LHCN-M2 (cell line): ENCODE measurements around the gene KRT16. TPM values are rescaled to one million over a fixed set of nuclear protein-coding genes. Genes with fewer than 3 reads are reported as not detected.
A peak's percentile ranks its signal among the peaks of the same experiment; 100 is the strongest.
"Not testable (repeated sequence)": the region's sequence is repeated elsewhere in the genome, so short reads cannot be mapped to it uniquely, and the experiment has no call there.

Experiments
- DNase-seq: peaks from one replicate; pipeline ENCODE4 v3.0.0-alpha.2; 2012; ENCODE audit warnings: low read depth
- total RNA-seq: library from RNA; depleted of rRNA; stranded (reverse); fragments of >200 nt; gene quantifications from 2 replicates; pipeline ENCODE4 v1.2.3, GENCODE V29; 2014

KRT16 gene
- total RNA-seq, 1 experiment from 2014 or later: not detected

DNA sequence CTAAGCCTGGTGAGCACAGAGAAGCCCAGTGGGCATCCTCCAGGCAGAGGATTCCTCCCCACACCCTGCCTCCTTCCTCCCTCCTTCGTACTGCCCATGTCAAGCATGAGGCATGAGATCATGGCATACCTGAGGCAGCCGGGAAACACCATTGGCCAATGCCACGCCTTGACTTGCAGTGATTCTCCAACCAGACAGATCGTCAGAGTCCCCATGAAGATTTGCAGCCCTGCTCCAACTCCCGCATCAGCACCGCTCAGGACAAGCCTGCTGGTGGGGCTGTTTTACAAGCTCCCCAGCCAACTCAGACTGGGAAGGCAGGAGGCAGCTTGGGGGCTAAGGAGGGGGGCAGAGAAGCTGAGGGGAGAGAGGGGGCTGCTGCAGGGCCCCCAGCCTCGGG lies 2.9 kb upstream of the KRT16 start:
- DNase-seq: no peak

DNA sequence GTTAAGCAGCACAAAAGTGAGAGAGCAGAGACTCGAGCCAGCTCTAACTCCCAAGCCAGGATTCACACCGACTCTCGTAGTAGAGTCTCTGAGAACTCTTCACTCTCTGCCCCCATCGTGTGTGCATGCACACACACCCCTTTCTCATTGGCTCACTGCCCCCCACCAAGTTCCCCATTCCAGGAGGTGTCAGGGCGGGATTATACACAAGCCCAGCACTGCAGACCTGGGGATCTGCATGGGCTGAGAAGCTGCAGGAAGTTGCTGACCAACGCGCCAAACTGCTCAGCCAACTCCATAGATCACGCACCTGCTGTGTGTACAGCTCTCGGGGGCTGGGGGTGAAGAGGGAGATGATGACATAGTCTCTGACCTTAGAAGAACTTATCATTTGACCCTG lies 2.2 kb upstream of the KRT16 start:
- not testable (repeated sequence) for DNase-seq

DNA sequence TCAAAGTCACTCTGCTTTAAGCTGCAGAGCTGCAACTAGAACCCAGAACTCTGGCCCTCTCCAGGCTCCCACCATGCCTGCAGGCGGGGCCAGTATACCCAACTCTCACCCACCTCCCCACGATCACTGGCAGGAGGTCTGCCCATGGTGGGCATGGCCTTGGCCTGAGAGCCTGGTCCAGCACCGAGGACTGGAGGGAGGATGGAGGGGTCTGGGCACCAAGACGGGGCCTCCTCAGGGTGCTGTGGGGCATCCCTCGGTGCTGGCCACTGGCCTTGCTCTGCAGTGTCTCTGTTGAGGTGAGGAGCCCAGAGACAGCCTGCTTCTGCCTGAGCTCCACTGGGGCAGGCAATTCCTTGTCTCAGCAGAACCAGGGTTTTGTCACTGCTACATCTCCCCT lies 1.5 kb upstream of the KRT16 start:
- DNase-seq: no peak

DNA sequence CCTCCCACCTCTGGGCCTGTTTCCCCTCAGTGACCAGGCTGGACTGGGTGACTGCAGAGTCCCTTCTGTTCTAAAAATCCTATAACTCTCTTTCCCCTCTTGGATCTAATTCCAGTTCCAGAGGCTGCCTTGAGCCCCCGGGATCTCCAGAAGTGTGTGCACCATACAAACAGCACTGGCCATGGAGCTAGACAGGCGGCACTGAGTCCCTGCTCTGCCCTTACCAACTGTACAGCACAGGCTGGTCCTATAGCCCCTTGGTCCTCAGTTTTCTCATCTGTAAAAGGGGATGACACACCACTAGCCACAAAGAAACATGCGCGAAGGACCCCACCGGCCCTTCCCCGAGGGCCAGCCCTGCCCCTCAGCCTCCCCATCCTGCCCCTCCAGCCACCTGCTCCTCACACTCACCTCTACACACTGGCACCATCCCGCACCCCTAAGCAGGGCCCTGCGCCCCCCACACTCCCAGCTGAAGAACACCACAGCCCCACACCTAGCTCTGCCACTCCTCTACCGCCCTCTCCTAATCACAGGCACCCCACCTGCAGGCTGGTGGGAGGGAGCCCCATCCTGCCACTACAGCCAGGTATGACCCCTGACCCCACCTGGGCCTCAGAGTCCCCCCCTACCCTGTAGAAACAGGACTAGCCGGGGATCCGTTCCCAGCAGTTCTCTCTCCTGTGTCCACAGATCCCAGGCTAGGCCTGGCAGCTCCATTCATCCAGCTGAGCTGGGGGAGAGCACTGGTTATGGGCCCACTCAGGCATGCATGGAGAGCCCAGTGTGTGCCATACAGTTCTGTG lies 913 bp upstream of the KRT16 start:
- DNase-seq: no peak

DNA sequence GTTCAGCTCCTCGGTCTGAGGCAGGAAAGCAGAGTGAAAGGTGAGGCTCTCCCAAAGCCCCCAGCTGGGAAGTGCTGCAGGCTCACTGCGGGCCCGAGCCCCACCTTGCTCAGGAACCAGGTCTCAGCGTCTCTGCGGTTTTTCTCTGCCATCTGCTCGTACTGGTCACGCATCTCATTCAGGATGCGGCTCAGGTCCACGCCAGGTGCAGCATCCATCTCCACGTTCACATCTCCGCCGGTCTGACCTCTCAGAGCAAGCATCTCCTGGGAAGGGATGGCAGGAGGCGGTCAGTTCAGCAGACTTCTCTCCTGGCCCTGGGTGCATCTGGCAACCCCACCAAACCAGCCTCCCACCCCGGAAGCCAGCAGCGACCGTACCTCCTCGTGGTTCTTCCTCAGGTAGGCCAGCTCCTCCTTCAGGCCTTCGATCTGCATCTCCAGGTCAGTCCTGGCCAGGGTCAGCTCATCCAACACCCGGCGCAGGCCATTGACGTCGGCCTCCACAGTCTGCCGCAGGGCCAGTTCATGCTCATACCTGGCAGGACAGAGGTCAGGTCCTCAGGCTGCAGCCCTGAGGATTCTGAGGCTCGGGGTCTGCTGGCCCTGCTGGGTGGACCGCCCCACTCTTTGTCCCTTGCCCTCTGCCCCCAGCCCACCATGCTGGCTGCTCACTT lies 1.5 kb downstream of the KRT16 start:
- no peak for DNase-seq

DNA sequence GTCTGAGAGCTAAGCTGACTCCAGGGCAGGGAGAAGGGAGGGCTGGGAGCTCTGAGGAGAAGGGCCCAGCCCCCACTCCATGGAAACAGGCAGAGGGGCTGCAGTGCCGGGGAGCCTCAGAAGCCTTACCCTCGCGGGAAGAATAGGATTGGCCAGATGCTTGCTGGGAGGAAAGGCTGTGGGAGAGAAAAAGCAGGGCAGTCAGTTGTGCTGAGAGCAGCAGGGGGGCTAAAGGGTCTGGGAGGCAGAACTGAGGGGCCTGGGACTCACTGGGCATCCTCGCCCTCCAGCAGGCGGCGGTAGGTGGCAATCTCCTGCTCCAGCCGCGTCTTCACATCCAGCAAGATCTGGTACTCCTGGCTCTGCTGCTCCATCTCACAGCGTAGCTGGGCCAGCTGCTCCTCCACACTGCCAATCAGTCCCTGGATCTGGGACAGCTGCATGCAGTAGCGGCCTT lies 2.5 kb downstream of the KRT16 start:
- peak; percentile 19 for DNase-seq

DNA sequence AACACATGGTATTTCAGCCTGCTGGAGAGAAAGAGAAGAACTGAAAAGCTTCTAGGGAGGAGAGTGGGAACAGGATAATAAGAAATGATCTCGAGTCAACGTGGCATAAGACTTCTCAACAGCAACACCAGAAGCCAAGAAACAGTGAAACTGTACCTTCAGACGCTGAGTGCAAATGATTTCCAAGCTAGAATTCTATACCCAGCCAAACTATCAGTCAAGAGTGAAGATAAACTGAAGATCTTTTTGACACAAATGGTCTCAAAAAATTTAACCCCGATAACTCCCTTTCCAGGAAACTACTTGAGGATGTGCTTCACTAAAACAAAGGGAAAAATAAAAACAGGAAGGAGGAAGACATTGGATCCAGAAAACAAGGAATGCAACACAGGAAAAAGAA lies 5.6 kb downstream of the KRT16 start:
- not testable (repeated sequence) for DNase-seq

DNA sequence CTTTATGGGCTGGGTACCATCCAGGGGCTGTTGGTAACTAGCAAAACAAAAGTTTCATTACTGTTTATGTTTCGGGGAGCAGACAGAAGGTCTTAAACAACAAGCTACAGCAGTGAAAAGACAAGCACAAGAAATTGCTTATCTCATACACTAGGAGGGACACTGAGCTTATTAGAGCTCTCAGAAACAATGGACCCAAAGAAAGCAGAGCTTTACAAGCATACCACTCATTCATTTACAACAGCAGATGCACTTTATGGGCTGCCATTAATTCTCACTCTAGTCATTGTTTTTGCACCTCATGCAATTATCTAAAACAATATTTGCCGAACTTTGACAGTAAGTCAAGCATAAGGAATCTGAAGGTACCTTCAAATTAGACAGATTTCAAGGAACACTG lies 10.0 kb downstream of the KRT16 start:
- DNase-seq: no peak

DNA sequence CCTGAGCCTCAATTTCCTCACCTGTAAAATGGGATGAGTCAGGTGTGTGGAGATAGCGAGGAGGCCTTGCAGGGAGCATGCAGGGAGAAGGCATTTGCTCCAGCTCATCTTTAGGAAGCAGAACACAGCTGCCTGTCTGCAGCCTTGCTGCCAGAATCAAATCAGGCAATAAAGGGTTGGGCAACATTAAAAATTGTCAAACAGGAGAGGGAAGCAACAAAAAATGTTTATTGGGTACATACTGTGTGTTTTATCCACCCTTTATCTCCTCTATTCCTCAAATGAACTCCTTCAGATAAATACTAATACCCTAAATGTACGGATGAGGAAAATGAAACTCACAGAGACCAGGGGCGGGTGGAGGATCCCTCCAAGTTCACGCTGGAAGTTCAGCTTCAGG lies 12.2 kb downstream of the KRT16 start:
- no peak for DNase-seq

DNA sequence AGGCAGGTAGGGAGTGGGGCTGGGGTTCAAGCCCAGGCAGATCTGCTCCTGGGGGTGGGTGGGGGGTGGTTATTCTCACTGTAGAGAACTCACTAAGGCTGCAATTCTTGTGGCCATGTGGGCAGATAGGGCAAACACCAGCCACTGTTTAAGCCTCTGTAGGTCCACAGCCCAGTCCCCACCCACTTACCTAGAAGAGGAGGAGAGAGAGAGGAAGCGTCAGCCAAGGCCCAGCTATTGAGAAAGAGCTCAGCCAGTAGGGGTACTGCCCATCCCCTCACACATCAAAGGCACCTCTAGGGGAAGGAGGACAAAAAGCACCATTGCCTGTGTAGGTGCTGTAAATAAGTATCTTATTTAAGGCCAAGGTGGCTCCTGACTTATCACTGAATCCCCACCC lies 12.9 kb downstream of the KRT16 start:
- no peak for DNase-seq

DNA sequence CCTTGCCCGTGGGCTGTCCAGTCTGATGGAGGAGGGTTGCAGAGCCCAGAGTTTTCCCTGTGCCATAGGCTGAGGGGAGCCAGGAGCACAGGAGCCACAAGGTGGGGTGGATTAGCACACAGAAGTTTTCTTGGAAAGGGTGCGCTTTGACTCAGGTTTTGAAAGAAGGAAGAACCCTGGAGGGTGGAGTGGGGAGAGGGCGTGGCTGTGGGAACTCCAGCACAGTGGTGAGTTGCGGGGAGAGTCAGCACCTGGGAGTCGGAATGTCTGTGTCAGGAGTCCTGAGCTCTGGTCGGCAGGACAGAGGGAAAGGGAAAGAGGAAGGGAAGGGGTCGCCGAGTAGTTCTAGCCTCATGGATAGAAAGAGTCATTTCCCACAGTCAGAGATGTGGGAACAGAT lies 17.0 kb downstream of the KRT16 start:
- DNase-seq: no peak

DNA sequence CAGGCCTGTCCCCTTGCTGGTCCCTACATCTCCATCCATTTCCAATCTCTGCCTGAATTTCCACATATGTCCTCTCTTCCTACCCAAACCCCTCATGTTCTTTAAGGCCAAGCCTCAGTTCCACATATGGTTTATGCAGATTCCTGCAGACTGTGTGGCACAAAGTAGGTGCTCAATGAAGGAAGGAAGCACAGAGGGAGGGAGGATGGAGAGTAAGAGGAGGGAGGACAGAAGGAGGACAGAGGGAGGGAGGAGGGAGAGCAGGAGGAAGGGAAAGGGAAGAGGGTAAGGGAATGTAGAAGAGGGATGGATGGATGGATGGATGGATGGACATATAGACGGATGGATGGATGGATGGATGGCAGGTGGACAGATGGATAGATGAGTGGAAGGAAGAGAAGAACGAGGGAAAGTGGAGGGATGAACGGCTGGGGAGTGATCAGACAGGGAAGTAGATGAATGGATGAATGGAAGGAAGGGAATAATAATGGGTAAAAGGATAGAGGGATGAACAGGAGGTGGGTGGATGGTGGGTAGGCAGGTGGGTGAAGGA lies 18.1 kb downstream of the KRT16 start:
- no peak for DNase-seq

DNA sequence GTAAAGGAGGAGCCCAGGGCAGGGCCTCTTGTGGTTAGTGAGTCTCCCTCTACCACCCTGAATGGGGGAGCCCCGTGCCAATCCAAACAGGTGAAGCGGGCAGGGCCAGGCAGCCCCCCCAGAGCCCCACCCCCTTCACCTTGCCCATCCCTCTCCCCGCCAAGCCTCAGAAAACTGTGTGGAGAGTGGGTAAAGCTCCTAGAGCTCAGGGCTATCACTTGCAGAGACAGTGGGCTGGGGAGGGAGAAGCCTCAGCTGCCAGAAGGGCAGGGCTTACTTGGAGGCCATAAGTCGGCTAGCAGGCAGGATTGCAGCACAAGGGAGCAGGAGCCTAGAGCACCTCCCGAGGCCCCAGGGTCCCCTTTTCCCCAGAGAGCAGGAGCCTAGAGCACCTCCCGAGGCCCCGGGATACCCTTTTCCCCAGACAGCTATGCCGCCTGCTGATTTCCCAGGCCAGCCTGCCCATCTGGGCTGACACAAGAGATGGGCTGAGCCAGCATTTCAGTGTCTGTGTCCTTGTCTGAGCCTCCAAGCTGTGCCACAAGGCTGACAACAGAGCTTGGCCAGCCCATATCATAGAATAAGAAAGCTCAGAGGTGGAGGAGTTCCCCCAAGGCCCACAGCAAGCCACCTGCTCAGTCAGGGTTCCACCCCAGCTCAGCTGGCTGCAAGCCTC lies 19.1 kb downstream of the KRT16 start:
- no peak for DNase-seq

DNA sequence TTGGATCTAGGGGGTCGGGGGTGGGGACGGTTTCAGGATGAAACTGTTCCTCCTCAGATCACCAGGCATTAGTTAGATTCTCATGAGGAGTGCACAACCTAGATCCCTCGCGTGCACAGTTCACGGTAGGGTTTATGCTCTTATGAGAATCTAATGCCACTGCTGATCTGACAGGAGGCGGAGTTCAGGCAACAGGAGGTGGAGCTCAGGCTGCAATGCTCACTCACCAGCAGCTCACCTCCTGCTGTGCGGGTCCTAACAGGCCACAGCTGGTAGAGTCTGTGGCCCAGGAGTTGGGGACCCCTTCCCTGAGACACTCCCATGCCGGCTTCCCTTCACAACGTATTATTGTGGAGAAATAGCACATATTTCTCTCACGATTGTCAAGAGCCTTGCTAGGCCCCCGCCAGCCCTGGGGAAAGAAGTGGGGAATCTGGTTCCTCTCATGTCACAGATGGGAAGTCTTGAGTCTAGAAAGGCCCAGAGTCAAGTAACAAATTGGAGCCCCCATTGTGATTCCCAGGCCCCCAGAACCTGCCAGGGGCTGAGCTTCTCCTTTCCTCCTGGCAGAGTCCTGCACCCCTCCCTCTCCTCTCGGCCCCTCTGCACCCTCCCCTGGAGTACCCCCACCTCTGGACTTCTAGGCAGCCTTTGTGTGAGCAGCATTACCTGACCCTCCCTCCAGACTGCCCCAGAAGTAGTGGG lies 19.8 kb downstream of the KRT16 start:
- DNase-seq: no peak

DNA sequence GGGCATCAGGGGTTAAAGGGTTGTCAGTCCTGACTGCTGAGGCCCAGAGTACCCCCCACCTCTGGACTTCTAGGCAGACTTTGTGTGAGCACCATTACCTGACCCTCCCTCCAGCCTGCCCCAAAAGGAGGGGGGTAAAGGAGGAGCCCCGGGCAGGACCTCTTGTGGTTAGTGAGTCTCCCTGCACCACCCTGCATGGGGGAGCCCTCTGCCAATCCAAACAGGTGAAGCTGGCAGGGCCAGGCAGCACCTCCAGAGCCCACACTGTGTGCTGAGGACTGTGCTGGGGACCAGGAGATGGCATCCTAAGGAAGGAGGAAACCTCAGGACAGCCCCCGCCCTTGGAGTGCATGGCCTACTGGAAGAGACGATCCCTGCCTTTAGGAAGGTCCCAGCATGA lies 23.3 kb downstream of the KRT16 start:
- no peak for DNase-seq

DNA sequence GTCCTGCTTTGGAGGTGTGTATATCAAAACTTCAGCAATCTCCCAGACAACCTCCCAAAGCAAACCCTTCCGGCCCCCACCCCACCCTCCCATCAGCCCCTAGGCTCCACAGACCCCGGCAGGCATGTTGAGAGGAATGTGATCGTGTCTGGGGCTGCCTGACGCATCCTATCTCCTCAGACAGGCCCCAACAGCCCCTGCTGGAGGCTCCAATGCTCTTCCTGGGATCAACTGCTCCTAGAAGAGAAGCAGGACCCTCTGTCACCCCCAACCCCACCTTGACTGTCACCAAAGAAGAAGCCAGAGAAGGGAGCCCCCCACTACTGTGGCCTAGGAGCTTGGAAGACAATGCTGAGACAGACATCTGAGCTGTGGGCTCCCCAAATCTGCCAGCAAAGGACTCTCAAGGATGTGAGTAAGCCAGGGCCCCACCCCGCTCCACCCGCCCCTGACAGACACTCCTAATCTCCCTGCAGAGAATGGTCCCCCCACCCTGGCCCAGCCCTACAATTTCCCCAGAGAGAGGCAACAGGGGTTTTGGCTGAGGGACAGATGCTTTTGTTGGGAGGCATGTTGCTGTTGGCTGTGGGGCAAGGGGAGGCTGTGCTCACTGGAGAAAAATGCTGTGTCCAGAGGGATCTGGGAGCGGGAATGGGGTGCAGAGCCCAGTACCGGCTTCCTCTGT lies 24.3 kb downstream of the KRT16 start:
- DNase-seq: no peak

DNA sequence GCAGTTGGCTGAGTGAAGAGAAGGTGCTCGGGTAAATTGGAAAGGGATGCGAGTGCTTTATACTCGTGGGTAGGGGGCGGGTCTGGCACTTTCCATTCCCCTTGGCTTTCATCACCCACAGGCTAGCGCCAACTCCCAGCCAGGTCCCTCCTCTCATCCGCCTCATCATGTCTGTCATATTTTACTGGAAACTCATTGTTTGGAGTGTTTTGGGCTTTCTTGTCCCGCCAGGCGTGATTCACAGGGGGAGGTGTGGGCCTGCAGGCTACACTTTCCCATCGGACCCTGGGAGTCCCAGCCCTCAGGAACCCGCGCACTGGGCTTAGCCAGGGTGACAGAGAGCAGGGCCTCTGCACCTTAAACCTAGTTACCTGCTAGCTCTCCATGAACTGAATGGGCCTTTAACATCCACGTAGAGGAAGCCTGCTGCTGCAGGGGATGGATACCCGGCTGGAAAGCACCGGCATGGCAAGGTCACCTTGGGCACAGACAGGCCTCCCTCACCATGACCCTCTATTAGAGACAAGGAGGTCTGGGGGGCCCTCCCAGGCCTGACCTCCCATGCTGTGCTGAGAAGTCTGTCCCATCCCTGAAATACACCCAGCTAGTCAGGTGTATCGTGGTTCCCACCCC lies 25.6 kb downstream of the KRT16 start, which contains the start of gene KRT14:
Gene KRT14, minus strand, starts transcription at position 33 of the 633 bp plus-strand sequence. CDS start 61 bp downstream, outside the sequence.
- no peak for DNase-seq

DNA sequence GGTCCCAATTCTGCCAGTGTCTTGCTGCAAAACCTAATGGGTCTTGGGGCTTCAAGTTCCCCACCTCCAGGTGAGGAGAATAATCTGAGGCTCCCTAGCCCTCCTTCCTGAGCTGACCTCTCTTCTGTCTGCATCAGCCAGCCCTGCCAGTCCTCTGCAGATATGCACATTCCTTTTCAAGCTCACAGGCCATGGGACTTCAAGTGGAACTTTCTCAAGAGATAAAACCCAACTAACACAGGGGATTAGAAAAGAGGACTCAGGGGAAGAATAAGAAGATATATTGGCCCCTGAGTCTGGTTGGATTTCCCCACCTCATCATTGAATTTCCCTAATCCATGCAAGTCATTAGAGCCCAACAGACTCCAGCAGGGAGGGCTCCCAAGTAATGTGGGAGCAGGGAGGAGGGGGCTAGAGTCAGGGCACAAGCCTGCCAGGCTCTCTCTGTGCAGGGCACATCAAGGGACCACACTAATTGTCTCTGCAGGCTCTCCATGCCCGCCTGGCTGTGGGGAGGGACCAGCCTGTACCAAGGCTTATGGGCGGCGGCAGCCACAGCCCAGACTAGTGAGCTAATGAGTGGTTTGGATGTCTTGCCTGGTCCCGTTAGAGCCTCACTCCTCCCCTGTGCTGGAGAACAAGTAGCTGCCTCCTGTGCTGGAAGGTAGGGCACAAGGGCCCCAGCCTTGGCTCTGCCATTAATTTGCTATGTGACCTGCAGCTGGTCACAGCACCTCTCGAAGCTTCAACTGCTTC lies 27.1 kb downstream of the KRT16 start:
- no peak for DNase-seq

DNA sequence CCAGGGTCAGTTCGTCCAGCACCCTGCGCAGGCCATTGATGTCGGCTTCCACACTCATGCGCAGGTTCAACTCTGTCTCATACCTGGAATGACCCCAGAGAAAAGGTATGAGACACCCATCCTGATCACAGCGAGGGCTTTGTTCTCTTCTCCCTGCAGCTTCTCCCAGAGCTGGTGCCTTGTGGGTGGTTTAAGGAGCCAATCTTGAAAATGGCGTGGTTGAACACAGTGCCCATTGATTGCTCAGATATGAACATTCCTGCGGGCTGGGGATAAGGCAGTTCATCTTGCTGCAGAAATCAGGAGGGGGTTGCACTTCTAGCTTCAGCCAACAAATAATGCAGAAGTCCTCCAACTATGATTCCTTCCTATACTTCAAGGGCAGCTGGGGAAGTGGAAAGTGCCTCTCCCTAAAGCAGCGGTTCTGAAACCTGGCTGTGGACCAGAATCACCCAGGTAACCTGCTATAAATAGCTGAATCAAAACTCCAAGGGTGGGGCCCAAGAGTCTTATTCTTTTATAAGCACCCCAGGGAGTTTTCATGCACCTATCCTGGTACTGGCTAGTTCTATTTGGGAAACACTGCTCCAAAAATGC lies 28.1 kb downstream of the KRT16 start:
- DNase-seq: not testable (repeated sequence)
